Spleen (tissue), 7 donors: ENCODE data around the gene ACOT13.

Experiments used
- CTCF ChIP-seq, 11 experiments: fragments of 200-600 bp in 7 of 11; fragments of 450-650 bp in 4 of 11; sonication (generic) in 4 of 11; IDR thresholded peaks in 8 of 11; conservative IDR thresholded peaks in 3 of 11; 1 replicate in 7 of 11; 2 replicates in 4 of 11; pipeline versions ENCODE4 v1.4.0 to v1.8.0; 2016 to 2021; ENCODE audit warnings: antibody characterized with exemption in 11 of 11, inconsistent platforms in 4 of 11, mild to moderate bottlenecking in 1 of 11
- POLR2A ChIP-seq, 3 donors: fragments of 450-650 bp; IDR thresholded peaks; one replicate each; pipeline ENCODE4 v1.5.1; 2017; ENCODE audit warnings: antibody characterized with exemption in 3 of 3, mild to moderate bottlenecking in 1 of 3
- donor health status: DM: no; HTN: no; CAD: no; lungs with moderate emphysema.
- donor health status: DM: no; HTN: no; CAD: no.
- donor health status: DM: no; HTN: no; CAD: no.

DNA sequence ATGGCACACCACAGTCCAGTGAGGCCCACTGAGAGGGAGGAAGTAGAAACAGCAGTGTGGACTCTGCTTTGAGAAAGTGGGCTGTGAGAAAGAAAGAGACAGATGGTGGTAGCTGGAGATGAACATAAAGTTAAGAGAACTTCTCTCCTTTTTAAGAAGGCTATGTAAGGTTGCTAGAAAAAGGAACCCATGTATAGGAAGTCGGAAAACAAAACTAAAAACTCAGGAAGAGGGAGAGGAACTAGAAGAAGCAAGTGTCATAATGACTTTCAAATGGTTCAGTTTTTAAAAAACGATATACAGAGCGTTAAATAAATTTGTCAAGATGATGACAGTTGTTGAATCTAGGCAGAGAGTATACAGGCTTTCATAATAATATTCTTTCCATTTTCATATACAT lies 82.4 kb downstream of the ACOT13 start:
- no peak for TF ChIP-seq POLR2A (IDR thresholded peaks at IDR 0.05)
- TF ChIP-seq CTCF (IDR thresholded peaks at IDR 0.05 in 8 of 11, conservative IDR thresholded peaks at IDR 0.05 in 3 of 11): no peak
